GM19372 (cell line): ENCODE results near the gene SMAD4.
"Not testable (repeated sequence)": the region's sequence is repeated elsewhere in the genome, so short reads cannot be mapped to it uniquely, and the experiment has no call there.

Source experiments
- ATAC-seq: cut with Tn5 transposase; IDR thresholded peaks from one replicate; pipeline ENCODE4 v1.9.1; 2021; ENCODE audit warnings: mild to moderate bottlenecking, low read depth, moderate library complexity; ENCODE audit not compliant: unreplicated experiment

The SMAD4 gene

DNA sequence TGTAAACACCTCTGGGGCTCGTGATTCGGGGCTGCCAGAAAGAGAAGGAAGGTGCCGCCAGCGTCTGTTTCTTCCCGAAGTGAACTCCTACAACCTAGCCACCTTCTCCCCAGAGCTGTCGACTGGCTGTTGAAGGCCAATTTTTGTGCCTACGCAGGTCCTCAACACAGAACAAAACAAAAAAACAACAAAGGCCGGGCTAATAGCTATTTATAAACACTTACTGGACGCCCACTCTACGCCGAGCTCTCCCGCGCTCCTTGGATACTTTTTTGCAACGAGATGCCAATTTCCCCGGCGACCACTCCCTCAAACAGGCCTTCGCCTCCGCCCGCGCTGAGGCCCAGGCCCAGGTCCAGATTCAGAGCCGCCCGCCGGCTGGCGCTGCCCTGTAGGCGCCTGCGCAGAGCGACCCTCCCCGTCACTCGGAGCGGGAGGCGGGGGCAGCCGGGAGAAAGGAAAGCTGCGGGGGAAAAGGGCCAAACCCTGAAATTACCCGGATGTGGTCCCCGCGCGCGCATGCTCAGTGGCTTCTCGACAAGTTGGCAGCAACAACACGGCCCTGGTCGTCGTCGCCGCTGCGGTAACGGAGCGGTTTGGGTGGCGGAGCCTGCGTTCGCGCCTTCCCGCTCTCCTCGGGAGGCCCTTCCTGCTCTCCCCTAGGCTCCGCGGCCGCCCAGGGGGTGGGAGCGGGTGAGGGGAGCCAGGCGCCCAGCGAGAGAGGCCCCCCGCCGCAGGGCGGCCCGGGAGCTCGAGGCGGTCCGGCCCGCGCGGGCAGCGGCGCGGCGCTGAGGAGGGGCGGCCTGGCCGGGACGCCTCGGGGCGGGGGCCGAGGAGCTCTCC, at the start of gene SMAD4:
Gene SMAD4, plus strand, starts transcription at position 520 of the 843 bp plus-strand sequence. CDS start 16,834 bp downstream, outside the sequence.
- ATAC-seq: peak; percentile 75

DNA sequence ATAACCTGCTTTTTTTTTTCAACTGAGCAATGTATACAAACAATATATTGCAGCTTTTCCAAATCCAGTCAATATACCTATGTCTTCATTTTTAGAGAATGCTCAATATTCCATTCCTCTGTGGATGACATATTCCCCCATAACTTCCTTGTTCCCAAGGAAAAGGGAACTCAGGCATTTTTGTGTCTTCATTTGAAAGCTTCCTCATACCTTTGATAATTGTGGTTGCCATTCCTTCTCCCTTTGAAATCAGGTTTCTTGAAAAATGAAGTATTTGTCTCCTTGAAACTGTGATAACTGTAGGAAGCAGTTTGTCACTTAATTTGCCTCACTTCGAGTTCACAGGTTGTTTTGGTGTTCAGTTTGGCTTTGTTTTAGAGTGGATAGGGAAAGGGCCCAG, 48.6 kb upstream of the SMAD4 start:
- no peak for ATAC-seq

DNA sequence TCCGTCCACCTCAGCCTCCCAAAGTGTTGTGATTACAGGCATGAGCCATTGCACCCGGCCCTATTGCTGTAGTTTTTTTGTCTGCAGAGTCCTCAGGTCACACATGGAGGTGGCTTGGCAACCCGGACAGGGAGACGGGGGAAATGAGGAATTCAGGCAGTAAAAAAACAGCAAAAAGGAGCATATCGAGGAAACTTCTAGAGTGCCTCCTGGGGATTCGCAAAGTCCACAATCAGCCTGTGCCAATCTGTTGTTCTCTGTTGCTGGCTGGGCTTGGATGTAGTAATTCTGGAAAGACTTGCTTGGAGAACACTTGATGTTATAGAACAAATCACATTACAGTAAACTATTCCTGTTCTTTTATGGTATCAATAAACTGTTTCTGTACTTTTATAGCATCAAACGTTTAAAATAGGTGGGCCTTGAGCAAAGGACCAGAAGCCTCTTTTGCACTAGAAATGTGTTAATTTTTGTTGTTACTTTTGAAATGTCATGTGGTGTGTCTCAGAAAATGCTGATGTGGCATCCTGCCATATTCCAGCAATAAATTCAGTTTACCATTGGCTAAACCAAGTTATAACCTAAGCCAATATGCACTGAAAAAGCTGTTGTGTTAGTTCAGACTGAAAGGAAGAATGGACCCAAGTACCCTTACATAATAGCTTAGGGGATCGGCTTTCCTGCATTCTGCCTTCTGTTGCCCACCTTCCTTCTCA, 47.8 kb upstream of the SMAD4 start:
- ATAC-seq: no peak

DNA sequence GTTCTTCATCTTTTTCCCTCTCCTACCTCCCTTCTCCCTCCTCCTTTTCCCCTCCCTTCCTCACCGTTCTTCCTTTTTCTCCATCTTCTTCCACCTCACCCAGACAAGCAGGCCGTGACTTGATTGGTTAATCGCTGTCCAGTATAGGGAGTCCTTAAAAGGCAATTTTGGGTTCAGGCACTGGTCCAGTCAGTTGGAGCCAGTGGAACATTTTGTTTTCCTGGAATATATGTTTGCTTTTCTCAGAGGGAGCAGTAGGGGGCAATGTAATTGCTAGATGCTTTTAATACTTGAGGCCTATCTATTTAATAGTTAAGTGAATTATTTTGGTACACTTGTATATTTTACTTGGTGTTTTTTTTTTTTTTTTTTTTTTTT, 47.2 kb upstream of the SMAD4 start:
- ATAC-seq: no peak

DNA sequence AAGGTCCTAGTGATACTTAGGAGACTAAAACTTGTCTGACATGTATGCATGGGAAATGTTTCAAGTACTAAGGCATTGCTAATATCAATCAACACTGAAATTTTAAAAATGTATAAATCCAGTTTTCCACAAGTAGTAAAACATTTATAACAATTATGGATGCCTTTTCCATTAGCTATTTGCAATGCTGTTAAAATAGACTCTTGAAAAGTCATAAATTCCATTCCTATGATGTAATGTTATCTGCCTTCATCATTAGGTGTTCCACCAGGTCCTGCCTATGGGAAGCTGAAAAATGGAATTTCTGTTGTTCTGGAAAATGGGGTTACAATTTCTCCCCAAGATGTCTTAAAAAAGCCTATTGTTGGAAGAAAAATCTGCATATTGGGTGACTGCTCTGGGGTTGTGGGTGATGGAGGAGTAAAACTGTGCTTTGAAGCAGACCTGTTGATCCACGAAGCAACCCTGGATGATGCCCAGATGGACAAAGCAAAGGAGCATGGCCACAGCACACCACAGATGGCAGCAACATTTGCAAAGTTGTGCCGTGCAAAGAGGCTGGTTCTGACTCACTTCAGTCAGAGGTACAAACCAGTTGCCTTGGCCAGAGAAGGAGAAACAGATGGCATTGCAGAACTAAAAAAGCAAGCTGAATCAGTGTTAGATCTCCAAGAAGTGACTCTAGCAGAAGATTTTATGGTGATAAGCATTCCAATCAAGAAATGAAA, 43.5 kb upstream of the SMAD4 start:
- no peak for ATAC-seq

DNA sequence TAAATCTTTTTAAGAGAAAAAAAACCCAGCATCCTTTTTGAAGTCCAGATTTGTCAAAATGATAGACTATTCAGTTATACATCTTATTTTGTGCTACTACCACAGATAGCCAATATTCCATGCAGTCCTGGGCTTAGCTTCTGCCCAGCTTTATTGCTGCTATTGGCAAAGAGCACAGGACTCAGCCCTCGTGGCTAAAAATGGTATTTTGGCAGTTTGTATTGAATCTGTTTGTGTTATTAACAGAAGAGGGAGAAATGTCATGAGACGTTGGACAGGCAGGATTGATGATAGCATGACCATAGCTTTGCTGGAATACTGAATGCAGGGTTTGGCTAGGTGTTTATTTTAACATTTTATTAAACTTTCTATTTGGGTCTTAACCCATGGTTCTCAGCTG, 42.8 kb upstream of the SMAD4 start:
- no peak for ATAC-seq

DNA sequence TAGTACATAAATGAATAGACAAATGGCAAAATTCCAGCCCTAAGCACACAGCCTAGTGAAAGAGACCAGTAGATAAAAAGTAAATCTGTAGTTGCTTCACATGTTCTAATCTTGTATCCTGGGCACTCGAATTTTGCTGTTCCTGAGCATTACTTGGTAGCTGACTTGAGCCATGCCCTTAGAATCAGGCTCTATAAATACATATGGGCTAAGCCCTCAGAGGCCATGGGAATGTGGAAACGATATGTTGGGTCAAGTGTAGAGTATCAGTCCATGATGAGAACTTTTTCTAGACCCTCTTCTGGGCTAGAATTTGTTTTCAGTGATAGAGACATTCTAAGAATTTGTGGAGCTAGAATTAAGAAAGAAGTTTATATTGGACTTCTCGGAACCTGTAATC, 40.3 kb upstream of the SMAD4 start:
- ATAC-seq: no peak

DNA sequence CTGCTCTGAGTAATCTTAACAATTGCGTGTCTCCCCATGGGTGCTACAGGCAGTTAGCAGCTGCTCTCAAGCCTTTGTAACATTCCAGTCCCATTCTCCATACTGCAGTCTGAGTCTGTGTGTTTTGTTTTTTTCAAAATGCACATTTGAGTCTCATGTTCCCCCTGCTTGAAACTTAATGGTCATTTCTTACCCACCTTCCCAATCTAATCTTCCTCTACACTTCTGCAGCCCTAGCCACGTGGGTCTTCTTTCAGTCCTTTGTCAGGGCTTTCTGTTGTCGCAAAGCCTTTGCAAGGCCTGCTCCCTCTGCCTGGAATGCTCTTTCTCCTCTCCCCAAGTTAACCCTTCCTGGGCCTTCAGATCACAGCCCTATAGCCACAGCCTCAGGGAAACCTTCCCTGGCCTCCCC, 37.7 kb upstream of the SMAD4 start:
- no peak for ATAC-seq

DNA sequence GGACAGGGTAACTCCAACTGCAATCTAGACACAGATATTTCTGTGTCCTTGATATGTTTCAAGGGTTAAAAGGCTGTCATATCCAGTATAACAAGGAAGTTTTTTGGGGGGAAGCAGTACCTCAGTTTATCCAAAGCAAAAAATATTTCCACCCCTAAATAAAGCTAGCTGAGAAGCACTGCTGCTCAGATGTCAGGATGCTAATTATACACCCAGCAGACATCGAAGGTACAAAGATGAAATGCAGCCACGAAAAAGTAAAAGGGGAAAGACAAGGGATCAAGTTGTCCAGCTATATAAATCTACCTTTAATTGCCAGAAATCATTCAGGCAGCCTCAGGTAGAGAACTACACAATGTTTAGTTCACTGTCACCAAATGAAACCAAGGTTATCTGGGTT, 36.0 kb upstream of the SMAD4 start:
- ATAC-seq: no peak

DNA sequence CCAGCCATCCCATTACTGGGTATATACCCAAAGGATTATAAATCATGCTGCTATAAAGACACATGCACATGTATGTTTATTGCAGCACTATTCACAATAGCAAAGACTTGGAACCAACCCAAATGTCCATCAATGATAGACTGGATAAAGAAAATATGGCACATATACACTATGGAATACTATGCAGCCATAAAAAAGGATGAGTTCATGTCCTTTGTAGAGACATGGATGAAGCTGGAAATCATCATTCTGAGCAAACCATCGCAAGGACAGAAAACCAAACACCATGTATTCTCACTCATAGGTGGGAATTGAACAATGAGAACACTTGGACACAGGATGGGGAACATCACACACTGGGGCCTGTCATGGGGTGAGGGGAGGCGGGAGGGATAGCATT, 26.8 kb upstream of the SMAD4 start:
- ATAC-seq: not testable (repeated sequence)

DNA sequence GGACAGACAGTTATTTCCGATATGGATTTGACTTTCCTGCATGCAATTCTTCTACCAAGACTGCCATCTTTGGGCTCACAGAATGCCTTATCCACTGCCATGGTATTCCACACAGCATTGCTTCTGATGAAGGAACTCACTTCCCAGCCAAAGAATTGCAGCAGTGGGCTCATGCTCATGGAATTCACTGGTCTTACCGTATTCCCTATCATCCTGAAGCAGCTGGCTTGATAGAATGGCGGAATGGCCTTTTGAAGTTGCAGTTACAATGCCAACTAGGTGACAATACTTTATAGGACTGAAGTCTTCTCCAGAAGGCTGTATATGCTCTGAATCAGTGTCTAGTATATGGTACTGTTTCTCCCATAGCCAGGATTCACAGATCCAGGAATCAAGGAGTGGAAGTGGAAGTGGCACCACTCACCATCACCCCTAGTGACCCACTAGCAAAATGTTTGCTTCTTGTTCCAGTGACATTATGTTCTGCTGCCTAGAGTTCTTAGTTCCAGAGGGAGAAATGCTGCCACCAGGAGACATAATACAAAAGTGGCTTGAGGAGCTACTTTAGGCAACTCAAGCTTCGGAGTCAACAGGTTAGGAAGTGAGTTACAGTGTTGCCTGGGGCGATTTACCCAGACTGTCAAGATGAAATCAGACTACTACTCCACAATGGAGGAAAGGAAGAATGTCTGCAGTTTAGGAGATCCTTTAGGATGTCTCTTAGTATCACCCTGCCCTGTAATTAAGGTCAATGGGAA, 23.8 kb upstream of the SMAD4 start:
- ATAC-seq: no peak

DNA sequence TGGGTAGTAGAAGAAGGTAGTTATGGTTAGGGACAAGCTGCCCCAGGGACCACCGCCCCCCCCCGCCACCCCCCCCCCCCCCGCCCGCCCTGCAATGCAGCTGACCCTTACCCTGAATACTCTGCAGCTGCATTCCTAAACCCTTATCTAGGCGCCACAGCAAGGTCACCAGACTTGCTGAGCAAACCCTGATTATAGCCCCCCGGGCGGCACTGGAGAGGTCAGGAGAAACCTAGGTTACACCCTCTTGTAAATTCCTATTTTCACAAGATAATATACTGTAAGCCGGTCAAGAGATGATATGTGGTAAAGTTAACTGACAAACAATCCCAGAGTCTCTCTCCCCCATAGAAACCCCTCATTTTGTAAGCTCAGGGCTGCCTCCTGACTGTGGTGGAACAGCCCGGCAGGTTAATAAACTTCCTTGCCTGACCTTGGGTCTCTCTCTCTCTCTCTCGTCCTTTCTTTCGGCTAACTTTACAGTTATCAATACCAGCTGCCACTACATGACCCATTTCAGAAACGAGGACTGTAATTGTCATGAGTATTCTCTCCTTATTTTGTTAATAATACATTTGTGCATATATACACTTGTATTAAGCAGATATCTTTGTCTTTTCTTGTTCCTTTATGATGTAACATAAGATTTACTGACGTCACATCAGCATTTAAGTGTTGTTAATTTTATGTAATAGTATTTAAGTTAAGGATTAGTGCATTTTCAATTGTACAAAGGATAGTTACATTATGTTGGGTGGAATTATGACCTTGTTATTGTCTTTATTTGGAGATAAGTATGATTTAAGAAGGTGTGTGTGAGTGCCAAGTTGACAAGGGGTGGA, 22.8 kb upstream of the SMAD4 start:
- ATAC-seq: no peak

DNA sequence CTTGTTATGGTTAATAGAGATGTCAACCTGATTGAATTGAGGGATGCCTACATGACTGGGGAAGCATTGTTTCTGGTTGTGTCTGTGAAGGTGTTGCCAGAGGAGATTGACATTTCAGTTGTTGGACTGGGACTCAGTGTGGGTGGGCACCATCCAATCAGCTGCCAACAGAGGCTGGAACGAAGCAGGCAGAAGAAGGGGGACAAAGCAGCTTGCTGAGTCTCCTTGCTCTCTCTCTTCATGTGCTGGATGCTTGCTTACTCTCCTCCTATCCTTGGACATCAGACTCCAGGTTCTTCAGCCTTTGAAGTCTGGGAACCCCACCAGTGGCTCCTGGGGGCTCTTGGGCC, 22.2 kb upstream of the SMAD4 start:
- ATAC-seq: no peak

DNA sequence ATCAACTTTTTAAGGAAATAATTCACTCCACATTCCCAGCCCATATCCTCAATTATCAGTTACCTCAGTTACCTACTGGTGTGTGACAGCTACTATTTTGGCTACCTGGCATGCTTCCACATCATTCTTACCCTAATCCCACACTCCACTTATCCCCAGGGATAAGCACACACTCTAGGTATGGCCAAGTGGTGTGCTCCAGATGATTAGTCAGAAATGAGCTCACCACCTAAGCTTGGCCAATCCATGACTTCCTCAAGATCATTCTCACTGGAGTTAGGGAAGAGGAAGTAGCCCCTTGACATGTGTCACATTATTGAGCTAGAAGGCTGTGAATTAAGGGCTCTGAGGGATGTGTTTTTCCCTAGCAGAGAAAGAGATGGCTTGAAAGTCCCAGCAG, 20.9 kb upstream of the SMAD4 start:
- ATAC-seq: no peak

DNA sequence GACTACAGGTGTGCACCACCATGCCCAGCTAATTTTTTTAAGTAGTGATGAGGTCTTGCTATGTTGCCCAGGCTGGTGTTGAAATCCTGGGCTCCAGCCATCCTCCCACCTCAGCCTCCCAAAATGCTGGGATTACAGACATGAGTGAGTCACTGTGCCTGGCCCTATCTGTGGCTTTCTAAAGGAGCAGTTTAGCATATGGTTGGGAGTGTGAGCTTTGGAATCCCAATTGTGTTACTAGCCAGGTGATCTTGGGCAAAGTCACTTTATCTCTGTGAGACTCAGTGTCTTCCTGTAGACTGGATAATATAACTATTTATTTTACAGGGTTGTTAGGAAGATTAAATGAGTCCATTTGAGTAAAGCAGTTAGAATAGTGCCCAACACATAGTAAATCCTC, 19.8 kb upstream of the SMAD4 start:
- no peak for ATAC-seq

DNA sequence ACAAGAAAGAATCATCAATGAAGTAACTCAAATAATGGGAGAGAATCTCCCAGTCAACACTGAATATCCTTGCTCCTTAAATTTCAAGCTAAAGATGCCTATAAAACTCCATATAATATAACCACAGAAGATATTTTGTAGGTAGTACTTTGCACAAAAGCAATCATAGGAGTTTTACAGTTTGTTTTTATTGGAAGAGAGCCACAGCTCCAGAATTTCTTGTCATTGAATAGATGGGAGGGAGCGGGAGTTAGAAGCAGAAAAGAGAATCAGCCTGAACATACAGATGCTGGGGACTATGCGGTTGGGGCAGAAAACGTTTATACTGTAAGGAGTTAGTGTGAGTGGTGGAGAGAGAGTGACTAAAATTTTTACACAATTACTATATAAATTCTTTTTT, 18.3 kb upstream of the SMAD4 start:
- ATAC-seq: no peak

DNA sequence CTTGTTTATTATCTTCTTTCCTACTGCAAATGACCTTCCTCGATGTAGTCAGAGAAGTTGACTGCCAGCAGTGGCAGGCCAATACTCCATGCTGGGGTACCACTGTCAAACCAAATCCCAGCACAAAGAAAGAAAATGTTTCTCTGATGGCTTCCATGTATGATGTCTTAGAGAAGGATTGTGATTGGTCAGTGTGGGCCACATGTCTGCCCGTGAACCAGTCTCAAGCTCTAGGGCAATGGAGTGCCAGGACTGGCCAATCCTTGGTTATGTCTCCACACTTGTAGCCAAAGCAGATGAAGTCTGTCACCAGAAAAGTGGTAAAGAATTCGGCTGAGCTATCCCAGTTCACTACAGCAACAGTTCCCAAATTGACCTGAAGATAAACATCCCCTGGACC, 17.6 kb upstream of the SMAD4 start:
- ATAC-seq: no peak

DNA sequence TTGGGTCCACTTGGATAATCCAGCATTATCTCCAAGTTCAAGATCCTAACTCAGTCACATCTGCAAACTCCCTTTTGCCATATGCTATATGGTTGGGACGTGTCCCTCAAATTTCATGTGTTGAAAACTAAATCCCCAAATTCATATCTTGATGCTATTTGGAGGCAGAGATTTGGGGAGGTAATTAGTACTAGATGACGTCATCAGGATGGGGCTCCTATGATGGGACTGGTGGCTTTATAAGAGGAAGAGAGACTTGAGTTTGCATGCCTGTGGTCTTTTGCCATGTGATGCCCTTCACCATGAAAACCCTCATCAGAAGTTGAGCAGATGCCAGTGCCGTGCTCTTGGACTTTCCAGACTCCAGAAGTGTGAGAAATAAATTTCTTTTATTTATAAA, 16.8 kb upstream of the SMAD4 start:
- no peak for ATAC-seq

DNA sequence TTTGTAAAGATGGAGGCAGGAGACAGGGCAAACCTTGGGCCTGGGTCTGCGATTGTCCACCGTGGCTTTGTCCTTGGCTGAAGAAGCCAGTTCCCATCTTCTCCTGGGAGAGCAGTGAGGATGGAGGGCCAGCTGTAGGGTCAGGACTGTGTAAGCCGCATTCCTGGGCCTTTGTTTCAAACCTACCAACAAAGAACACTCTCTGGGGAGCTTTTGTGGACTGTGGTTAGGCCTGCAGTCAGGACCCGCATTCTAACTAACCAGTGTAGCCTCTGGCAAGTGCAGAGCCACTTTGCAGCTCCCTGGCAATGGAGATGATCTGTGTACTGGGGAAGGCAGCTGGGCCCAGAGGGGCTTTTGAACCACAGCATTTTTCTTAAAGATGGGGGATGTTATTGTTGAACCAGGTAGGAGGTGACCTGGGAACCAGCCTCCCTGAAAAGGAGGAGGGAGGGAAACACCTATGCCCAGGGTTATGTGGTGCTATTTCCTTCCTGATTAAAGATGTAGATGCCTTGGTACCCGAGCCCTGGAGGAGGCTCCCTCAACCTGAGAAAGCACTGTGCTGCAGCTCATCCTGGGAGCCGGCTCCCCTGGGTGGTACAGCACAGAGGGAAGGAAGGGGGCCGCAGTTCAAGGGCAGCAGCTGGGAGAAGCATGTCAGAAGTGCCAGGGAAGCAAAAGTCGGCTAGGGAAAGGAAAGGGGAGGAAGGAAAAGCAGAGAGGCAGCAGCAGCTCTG, 12.7 kb upstream of the SMAD4 start:
- no peak for ATAC-seq
